ENCODE results near the gene FGF23. TPM values are rescaled to one million over a fixed set of nuclear protein-coding genes. Genes with fewer than 3 reads are reported as not detected.

The FGF23 gene
- total and polyA plus RNA-seq, 2 of the 4 experiments (the other 2 are of a cell fraction), result not detected

DNA sequence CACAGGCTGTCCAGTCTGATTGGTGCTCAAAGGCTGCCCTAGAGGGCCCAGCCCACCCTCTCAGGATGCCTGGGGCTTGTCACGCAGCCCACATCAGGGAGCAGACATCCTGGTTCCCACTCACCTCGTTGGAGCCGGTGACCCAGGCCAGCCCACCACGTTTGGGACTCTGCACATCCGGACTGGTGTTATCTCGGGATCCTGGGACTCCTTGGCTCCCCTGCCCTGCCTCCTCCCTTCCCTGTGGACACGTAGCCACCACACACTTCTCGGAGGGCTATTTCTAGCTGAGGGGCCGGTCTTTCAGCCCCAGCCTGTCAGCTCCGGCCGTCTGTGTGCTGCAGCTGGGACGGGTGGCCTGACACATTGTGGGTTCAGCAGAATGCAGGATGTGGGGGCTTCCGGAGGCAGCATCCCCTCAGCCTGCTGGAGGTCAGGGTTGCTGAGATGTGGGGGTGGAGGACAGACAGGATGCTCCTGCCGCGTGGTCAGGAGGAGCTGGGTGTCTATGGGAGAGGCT is 12.8 kb upstream of the FGF23 start:
- H3K36me3 ChIP-seq (ENCODE audit: control insufficient read depth, insufficient read depth, low read length), result no peaks in the 10 kb centered on the region
- no peak overlapping the region for H3K14ac ChIP-seq (replicated peaks; ENCODE audit: low read depth, low read length)
- no peak overlapping the region for H4K5ac ChIP-seq (ENCODE audit: low read depth, low read length)
- no peak overlapping the region for H3K18ac ChIP-seq (ENCODE audit: low read depth, low read length)
- no peaks in the 10 kb centered on the region for H3K9me3 ChIP-seq (ENCODE audit: control insufficient read depth, insufficient read depth, low read length)
- H3K79me1 ChIP-seq (ENCODE audit: low read depth in 1 of 2, low read length in 2 of 2), result no peaks in the 10 kb centered on the region
- dilution Hi-C loops (cut with HindIII; ENCODE audit: low sequenced_read_pairs, unreplicated experiment) (no loop called here), in situ Hi-C loops (cut with MboI; ENCODE audit: low sequenced_read_pairs) (no loop called here), intact Hi-C loops (cut with micrococcal nuclease) (no loop called here)
- WGBS, 2 experiments (ENCODE audit: extremely low coverage in 2 of 2, insufficient read length in 1 of 2), result 0% methylated on average over 1 of the region's 15 CpGs; no CpG with 5 or more reads in 1 of the 2 experiments
- ChIA-PET CTCF (no interaction called here), POLR2A (ENCODE audit: unreplicated experiment) (no interaction called here)
- H4K91ac ChIP-seq (ENCODE audit: insufficient read depth, low read depth, low read length), result no peak overlapping the region
- H3K4me1 ChIP-seq (ENCODE audit: control insufficient read depth, insufficient read depth, low read length), result no peaks in the 10 kb centered on the region
- H3K4ac ChIP-seq (ENCODE audit: low read depth, low read length), result no peak overlapping the region
- no peak overlapping the region for H3K4me3 ChIP-seq (ENCODE audit: insufficient read depth, low read depth, low read length)
- H2BK120ac ChIP-seq (ENCODE audit: low read depth, low read length), result no peak overlapping the region
- no peaks in the 10 kb centered on the region for H3K9me1 ChIP-seq (ENCODE audit: insufficient read depth, low read length)
- H2AK5ac ChIP-seq (ENCODE audit: low read depth, low read length), result no peak overlapping the region
- H2AFZ ChIP-seq (replicated peaks; ENCODE audit: low read length, poor library complexity), result peak overlapping the region; percentile 63
- H3K27me3 ChIP-seq (ENCODE audit: control insufficient read depth, insufficient read depth, low read length), result peaks cover 4% of the 10 kb centered on the region; the same call in 1 of the 2 replicates
- no peaks in the 10 kb centered on the region for H4K20me1 ChIP-seq (ENCODE audit: insufficient read depth, low read length)
- no peak overlapping the region for H2BK15ac ChIP-seq (ENCODE audit: low read depth, low read length)
- H3K9ac ChIP-seq (ENCODE audit: low read depth, low read length), result no peak overlapping the region
- H3K56ac ChIP-seq (ENCODE audit: extremely low read depth, insufficient read depth, low read length), result no peak overlapping the region
- ATAC-seq (ENCODE audit: low read depth) (no peak), DNase-seq (no peak)
- H2AK9ac ChIP-seq (replicated peaks; ENCODE audit: low read depth, low read length, poor library complexity), result no peak overlapping the region
- H4K8ac ChIP-seq (ENCODE audit: low read depth in 2 of 2, low read length in 2 of 2), result no peak overlapping the region
- TF ChIP-seq MXI1 (IDR thresholded peaks at IDR 0.05; ENCODE audit: borderline replicate concordance, low read depth, low read length), result no peak
- no peak for TF ChIP-seq RAD21 (IDR thresholded peaks at IDR 0.05; ENCODE audit: low read length)
- TF ChIP-seq CTCF (conservative IDR thresholded peaks at IDR 0.05; ENCODE audit: low read depth, low read length), result no peak
- no peak for TF ChIP-seq MAFK (IDR thresholded peaks at IDR 0.05; ENCODE audit: low read depth, low read length)
- TF ChIP-seq RFX5 (IDR thresholded peaks at IDR 0.05; ENCODE audit: low read depth, low read length), result no peak
- no peak for TF ChIP-seq RCOR1 (IDR thresholded peaks at IDR 0.05; ENCODE audit: insufficient replicate concordance, low read length)
- TF ChIP-seq POLR2A (IDR thresholded peaks at IDR 0.05; ENCODE audit: low read depth, low read length), result no peak
- TF ChIP-seq CEBPB (IDR thresholded peaks at IDR 0.05; ENCODE audit: low read depth, low read length), result no peak
- TF ChIP-seq, protein P1, sequence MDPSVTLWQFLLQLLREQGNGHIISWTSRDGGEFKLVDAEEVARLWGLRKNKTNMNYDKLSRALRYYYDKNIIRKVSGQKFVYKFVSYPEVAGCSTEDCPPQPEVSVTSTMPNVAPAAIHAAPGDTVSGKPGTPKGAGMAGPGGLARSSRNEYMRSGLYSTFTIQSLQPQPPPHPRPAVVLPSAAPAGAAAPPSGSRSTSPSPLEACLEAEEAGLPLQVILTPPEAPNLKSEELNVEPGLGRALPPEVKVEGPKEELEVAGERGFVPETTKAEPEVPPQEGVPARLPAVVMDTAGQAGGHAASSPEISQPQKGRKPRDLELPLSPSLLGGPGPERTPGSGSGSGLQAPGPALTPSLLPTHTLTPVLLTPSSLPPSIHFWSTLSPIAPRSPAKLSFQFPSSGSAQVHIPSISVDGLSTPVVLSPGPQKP (IDR thresholded peaks at IDR 0.05; ENCODE audit: borderline replicate concordance, low read depth, low read length), result no peak
- no peak for TF ChIP-seq FOS (IDR thresholded peaks at IDR 0.05; ENCODE audit: low read depth, low read length)
- no peak overlapping the region for H2BK20ac ChIP-seq (ENCODE audit: low read depth, low read length)
- no peak overlapping the region for H3K27ac ChIP-seq (ENCODE audit: insufficient read depth, low read length)
- no TSS peak for BruUV-seq (replicated peaks)
- no peak overlapping the region for H3K23ac ChIP-seq (ENCODE audit: low read depth, low read length)
- H3K4me2 ChIP-seq (ENCODE audit: low read depth, low read length), result no peak overlapping the region
- no peak overlapping the region for H2BK5ac ChIP-seq (ENCODE audit: low read depth, low read length, poor library complexity, severe bottlenecking)

Measured in IMR-90 (cell line).